Mesothelial cell of epicardium (in vitro differentiated cells): ENCODE measurements around the gene SMIM35. TPM values are rescaled to one million over a fixed set of nuclear protein-coding genes. Genes with fewer than 3 reads are reported as not detected.

Experiments used
- DNase-seq, 2 experiments: peaks; one replicate each; pipeline ENCODE4 v3.0.0; 2021; ENCODE audit warnings: low spot score in 2 of 2; ENCODE audit not compliant: unreplicated experiment in 2 of 2
- H3K27ac Mint-ChIP-seq: 2 replicates; pipeline ENCODE4 v1.8.0; 2021; ENCODE audit warnings: mixed read lengths
- H3K27me3 Mint-ChIP-seq: 2 replicates; pipeline ENCODE4 v1.8.0; 2021; ENCODE audit warnings: low read depth, mixed read lengths
- H3K36me3 Mint-ChIP-seq: 2 replicates; pipeline ENCODE4 v1.8.0; 2021; ENCODE audit warnings: mixed read lengths
- H3K4me1 Mint-ChIP-seq: 2 replicates; pipeline ENCODE4 v1.8.0; 2021; ENCODE audit warnings: mixed read lengths
- H3K4me3 Mint-ChIP-seq: 2 replicates; pipeline ENCODE4 v1.8.0; 2021; ENCODE audit warnings: mild to moderate bottlenecking, moderate library complexity, mixed read lengths
- H3K9me3 Mint-ChIP-seq: 2 replicates; pipeline ENCODE4 v1.8.0; 2021; ENCODE audit warnings: mixed read lengths
- total RNA-seq: library from RNA; stranded (reverse); gene quantifications from 3 replicates; pipeline ENCODE4 v1.2.1, GENCODE V29; 2021
- TF ChIP-seq, protein P1 (sequence below): fragments of 200-600 bp; sonication (generic); IDR thresholded peaks from one replicate; pipeline ENCODE4 v1.5.0; 2021; ENCODE audit warnings: antibody characterized with exemption; ENCODE audit not compliant: unreplicated experiment

Gene SMIM35
- total RNA-seq, 1 donor from 2014 or later: not detected

DNA sequence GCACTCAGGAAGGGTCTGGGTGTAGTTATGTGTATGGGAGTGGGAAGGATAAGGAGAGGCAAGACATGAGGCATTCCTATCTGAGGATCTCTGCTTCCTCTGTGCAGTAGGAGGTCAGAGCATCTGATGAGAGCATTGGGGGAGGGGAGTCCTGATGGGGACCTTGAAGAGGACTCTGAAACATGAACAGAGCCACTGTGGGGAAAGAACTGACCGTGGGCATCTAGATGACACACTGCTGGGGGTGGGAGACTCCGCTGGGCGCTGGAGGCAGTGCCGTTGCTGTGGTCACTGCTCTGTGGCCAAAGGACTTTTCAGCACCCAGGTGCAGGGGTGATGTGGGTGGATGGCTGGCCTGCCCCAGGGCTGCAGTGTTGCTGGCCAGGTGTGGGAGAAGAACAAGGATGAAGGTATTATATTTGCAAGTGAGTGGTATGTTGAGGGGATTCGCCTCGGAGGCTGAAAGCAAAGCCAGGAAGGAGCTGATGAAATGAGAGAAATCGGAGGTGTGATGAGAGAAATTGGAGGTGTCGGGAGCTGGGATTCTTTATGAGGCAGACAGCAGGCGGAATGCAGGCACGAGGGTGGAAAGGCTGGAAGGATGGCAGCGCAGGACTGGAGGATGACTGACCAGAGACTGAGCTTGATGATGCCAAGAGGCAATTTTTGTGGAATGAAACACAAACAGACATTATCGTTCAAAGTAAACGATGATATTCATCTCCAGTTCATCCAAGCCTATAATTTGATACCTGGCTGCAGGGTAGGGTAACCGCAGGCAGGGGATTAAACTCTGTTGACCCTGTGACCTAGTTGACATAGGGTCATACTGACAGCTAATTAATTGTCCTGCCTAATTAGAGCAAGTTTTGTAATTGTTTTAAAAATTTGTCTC is 29.3 kb downstream of the SMIM35 start:
- TF ChIP-seq, protein P1, sequence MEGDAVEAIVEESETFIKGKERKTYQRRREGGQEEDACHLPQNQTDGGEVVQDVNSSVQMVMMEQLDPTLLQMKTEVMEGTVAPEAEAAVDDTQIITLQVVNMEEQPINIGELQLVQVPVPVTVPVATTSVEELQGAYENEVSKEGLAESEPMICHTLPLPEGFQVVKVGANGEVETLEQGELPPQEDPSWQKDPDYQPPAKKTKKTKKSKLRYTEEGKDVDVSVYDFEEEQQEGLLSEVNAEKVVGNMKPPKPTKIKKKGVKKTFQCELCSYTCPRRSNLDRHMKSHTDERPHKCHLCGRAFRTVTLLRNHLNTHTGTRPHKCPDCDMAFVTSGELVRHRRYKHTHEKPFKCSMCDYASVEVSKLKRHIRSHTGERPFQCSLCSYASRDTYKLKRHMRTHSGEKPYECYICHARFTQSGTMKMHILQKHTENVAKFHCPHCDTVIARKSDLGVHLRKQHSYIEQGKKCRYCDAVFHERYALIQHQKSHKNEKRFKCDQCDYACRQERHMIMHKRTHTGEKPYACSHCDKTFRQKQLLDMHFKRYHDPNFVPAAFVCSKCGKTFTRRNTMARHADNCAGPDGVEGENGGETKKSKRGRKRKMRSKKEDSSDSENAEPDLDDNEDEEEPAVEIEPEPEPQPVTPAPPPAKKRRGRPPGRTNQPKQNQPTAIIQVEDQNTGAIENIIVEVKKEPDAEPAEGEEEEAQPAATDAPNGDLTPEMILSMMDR: no peak
- H3K27ac Mint-ChIP-seq: no peak overlapping the region
- no peaks in the 10 kb centered on the region for H3K9me3 Mint-ChIP-seq
- H3K4me3 Mint-ChIP-seq: no peak overlapping the region
- DNase-seq: no peak
- peaks cover 15% of the 10 kb centered on the region for H3K4me1 Mint-ChIP-seq
- no peaks in the 10 kb centered on the region for H3K36me3 Mint-ChIP-seq
- peaks cover 31% of the 10 kb centered on the region for H3K27me3 Mint-ChIP-seq

- DNase-seq: no peak
- Mint-ChIP-seq H3K9me3 (no peaks in the 10 kb centered on the region), H3K27me3 (peaks cover 31% of the 10 kb centered on the region), H3K36me3 (no peaks in the 10 kb centered on the region), H3K4me1 (peaks cover 17% of the 10 kb centered on the region), H3K4me3 (no peak overlapping the region), H3K27ac (no peak overlapping the region)
- TF ChIP-seq, protein P1: no peak
Observed at GRCh38 chr11:118056806-118057205, 30.0 kb downstream of the SMIM35 start.

- H3K36me3 Mint-ChIP-seq: no peaks in the 10 kb centered on the region
- TF ChIP-seq, protein P1: no peak
- H3K4me3 Mint-ChIP-seq: no peak overlapping the region
- DNase-seq: peak in 1 of 2 experiments; percentile 33
- H3K9me3 Mint-ChIP-seq: no peaks in the 10 kb centered on the region
- peaks cover 17% of the 10 kb centered on the region for H3K4me1 Mint-ChIP-seq
- no peak overlapping the region for H3K27ac Mint-ChIP-seq
- peaks cover 35% of the 10 kb centered on the region for H3K27me3 Mint-ChIP-seq
Observed at GRCh38 chr11:118055966-118056365, 30.8 kb downstream of the SMIM35 start.

- TF ChIP-seq, protein P1: no peak
- no peak overlapping the region for H3K4me3 Mint-ChIP-seq
- DNase-seq: peak in 1 of 2 experiments; percentile 35
- no peak overlapping the region for H3K27ac Mint-ChIP-seq
- H3K27me3 Mint-ChIP-seq: peaks cover 38% of the 10 kb centered on the region
- no peaks in the 10 kb centered on the region for H3K9me3 Mint-ChIP-seq
- H3K36me3 Mint-ChIP-seq: no peaks in the 10 kb centered on the region
- peaks cover 17% of the 10 kb centered on the region for H3K4me1 Mint-ChIP-seq
Observed at GRCh38 chr11:118054712-118055640, 31.8 kb downstream of the SMIM35 start.

GRCh38 chr11:118052581-118053206 is 34.1 kb downstream of the SMIM35 start:
- Mint-ChIP-seq H3K4me1 (peaks cover 15% of the 10 kb centered on the region), H3K27ac (no peak overlapping the region), H3K9me3 (no peaks in the 10 kb centered on the region), H3K36me3 (no peaks in the 10 kb centered on the region), H3K27me3 (peaks cover 39% of the 10 kb centered on the region), H3K4me3 (no peak overlapping the region)
- TF ChIP-seq, protein P1: no peak
- DNase-seq: peak in 1 of 2 experiments; percentile 34
